DOHH2 (cell line): Measurements from ENCODE around the gene RNF169.

ENCODE experiments used
- CTCF ChIP-seq: fragments of 200-600 bp; sonication (generic); IDR thresholded peaks from one replicate; pipeline ENCODE4 v1.5.1; 2014; ENCODE audit warnings: antibody characterized with exemption, mild to moderate bottlenecking, low read depth, low read length; ENCODE audit not compliant: poor library complexity, severe bottlenecking
- EZH2phosphoT487 ChIP-seq: fragments of 200-600 bp; sonication (generic); IDR thresholded peaks from 2 replicates; pipeline ENCODE4 v1.6.1; 2017; ENCODE audit warnings: borderline replicate concordance, mild to moderate bottlenecking, antibody characterized with exemption, low read length, moderate library complexity, mixed read lengths

GRCh38 chr11:74826901-74827300 is 78.3 kb downstream of the RNF169 start:
- no peak for TF ChIP-seq CTCF
- TF ChIP-seq EZH2phosphoT487 = no peak
